ENCODE measurements around the gene DIMT1.

DNA sequence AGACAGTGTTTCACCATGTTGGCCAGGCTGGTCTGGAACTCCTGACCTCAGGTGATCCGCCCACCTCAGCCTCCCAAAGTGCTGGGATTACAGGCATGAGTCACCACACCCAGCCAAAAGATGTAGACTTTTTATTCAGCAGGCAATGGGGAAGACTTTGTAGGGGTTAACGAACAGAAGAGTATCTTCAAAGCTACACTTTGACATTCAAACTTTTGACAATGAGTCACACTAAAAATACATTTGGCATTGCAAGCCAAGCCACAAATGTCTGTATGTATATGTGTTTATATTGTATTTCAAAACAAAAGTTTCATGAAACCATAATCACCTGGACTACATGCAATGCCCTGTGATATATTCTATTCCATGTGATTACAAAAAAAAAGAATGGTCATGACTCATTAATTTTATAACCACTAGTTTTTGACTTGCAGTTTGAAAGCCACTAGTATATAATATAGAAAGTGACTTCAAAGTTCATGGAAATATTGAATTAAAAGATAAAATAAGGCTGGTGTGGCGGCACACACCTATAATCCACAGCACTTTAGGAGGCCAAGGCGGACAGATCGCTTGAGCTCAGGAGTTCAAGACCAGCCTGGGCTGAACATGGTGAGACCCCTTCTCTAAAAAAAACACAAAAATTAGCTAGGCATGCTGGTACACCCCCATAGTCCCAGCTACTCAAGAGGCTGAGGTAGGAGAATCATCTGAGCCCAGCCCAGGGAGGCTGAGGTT lies 8.3 kb downstream of the DIMT1 start:
- TF ChIP-seq, protein P1, sequence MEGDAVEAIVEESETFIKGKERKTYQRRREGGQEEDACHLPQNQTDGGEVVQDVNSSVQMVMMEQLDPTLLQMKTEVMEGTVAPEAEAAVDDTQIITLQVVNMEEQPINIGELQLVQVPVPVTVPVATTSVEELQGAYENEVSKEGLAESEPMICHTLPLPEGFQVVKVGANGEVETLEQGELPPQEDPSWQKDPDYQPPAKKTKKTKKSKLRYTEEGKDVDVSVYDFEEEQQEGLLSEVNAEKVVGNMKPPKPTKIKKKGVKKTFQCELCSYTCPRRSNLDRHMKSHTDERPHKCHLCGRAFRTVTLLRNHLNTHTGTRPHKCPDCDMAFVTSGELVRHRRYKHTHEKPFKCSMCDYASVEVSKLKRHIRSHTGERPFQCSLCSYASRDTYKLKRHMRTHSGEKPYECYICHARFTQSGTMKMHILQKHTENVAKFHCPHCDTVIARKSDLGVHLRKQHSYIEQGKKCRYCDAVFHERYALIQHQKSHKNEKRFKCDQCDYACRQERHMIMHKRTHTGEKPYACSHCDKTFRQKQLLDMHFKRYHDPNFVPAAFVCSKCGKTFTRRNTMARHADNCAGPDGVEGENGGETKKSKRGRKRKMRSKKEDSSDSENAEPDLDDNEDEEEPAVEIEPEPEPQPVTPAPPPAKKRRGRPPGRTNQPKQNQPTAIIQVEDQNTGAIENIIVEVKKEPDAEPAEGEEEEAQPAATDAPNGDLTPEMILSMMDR (conservative IDR thresholded peaks at IDR 0.05; ENCODE audit: low read depth in 2 of 2), result no peak
- TF ChIP-seq, protein P2, sequence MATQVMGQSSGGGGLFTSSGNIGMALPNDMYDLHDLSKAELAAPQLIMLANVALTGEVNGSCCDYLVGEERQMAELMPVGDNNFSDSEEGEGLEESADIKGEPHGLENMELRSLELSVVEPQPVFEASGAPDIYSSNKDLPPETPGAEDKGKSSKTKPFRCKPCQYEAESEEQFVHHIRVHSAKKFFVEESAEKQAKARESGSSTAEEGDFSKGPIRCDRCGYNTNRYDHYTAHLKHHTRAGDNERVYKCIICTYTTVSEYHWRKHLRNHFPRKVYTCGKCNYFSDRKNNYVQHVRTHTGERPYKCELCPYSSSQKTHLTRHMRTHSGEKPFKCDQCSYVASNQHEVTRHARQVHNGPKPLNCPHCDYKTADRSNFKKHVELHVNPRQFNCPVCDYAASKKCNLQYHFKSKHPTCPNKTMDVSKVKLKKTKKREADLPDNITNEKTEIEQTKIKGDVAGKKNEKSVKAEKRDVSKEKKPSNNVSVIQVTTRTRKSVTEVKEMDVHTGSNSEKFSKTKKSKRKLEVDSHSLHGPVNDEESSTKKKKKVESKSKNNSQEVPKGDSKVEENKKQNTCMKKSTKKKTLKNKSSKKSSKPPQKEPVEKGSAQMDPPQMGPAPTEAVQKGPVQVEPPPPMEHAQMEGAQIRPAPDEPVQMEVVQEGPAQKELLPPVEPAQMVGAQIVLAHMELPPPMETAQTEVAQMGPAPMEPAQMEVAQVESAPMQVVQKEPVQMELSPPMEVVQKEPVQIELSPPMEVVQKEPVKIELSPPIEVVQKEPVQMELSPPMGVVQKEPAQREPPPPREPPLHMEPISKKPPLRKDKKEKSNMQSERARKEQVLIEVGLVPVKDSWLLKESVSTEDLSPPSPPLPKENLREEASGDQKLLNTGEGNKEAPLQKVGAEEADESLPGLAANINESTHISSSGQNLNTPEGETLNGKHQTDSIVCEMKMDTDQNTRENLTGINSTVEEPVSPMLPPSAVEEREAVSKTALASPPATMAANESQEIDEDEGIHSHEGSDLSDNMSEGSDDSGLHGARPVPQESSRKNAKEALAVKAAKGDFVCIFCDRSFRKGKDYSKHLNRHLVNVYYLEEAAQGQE (IDR thresholded peaks at IDR 0.05; ENCODE audit: unreplicated experiment), result no peak
- TF ChIP-seq EZH2 (IDR thresholded peaks at IDR 0.05; ENCODE audit: low read depth, unreplicated experiment) (no peak), POLR2AphosphoS5 (IDR thresholded peaks at IDR 0.05; ENCODE audit: low read depth) (no peak), EZH2phosphoT487 (IDR thresholded peaks at IDR 0.05; ENCODE audit: unreplicated experiment) (no peak), ZNF114 (CRISPR knock-in tag; IDR thresholded peaks at IDR 0.05) (no peak), CREB1 (CRISPR knock-in tag; IDR thresholded peaks at IDR 0.05; ENCODE audit: low read depth) (no peak), JUNB (IDR thresholded peaks at IDR 0.05; ENCODE audit: unreplicated experiment) (no peak), ZNF331 (CRISPR knock-in tag; IDR thresholded peaks at IDR 0.05; ENCODE audit: low read depth) (no peak)
- TF ChIP-seq, protein P3, sequence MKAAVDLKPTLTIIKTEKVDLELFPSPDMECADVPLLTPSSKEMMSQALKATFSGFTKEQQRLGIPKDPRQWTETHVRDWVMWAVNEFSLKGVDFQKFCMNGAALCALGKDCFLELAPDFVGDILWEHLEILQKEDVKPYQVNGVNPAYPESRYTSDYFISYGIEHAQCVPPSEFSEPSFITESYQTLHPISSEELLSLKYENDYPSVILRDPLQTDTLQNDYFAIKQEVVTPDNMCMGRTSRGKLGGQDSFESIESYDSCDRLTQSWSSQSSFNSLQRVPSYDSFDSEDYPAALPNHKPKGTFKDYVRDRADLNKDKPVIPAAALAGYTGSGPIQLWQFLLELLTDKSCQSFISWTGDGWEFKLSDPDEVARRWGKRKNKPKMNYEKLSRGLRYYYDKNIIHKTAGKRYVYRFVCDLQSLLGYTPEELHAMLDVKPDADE (IDR thresholded peaks at IDR 0.05), result no peak
